CD4-positive, alpha-beta T cell treated with Interleukin-4 for 4 hours (primary cell): ENCODE data around the gene CNTD1.

Experiments
- DNase-seq: peaks from one replicate; pipeline ENCODE4 v3.0.0-alpha.2; 2020

CNTD1 gene

DNA sequence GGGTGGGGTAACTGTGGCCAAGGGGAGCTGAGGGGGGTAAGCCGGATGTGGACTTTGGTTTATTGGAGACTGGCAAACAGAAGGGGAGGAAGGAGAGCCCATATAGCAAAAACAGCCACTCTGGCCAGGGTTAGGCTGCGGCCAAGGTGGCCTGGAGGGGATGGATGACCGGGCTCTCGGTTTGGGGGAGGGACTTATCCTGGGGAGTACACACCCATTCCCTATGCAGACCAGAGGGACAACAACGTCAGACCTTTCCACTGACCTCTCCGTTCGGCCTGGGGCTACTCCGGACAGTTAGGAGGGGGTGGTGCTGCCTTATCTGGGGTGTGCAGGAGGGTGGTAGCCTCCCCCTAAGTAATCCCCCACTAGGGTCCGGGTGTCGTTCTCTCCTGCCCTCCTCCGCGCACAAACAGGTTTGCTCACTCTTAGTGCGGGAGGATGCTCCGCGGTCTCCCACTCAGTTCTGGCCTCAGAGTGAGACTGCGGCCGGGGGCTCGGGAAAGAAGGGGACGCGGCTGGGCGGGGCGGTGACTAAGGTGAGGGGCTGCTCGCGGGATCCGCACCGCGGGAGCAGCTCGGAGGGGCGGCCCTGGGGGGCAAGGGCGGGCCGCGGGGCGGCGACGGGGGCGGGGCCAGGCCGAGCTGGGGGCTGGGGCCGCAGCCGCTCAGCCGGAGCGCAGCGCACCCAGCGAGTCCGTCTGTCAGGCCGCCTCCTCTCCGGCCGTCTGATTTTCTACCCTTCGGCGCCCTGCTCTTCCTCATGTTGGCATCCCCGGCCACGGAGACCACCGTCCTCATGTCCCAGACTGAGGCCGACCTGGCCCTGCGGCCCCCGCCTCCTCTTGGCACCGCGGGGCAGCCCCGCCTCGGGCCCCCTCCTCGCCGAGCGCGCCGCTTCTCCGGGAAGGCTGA lies 18.5 kb upstream of the CNTD1 start, which contains the start of gene WNK4:
Gene WNK4, plus strand, starts transcription at position 675 of the 915 bp plus-strand sequence. Its CDS starts 89 bp downstream, at position 764.
- DNase-seq: no peak

GRCh38 chr17:42780851-42781638 lies 17.6 kb upstream of the CNTD1 start:
- no peak for DNase-seq

DNA sequence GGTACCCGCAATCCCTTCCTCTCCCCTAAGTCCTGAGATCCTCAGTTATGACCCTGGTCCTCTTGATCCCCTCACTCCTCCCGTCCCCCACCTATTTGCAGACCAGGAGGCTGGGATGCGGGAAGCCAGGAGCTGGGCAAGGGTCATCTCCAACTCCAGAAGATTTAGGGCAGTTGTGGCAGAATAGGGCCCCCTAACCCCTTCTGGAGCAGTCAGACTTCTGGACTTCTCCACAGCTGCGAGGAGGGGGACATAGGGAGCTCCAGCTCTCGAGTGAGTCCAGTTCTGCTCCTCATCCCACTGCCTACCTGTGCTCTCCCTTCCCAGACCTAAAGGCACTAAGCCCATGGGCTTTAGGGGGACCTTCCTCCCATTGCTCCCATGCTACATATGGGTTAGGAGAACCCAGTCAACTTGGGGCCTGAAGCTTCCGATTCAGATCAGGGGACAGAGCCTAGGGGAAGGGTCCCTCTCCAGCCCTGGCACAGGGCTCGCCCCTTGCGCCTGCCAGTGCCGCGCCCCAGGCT lies 17.0 kb upstream of the CNTD1 start:
- DNase-seq: no peak

GRCh38 chr17:42782166-42783061 lies 16.2 kb upstream of the CNTD1 start:
- no peak for DNase-seq

DNA sequence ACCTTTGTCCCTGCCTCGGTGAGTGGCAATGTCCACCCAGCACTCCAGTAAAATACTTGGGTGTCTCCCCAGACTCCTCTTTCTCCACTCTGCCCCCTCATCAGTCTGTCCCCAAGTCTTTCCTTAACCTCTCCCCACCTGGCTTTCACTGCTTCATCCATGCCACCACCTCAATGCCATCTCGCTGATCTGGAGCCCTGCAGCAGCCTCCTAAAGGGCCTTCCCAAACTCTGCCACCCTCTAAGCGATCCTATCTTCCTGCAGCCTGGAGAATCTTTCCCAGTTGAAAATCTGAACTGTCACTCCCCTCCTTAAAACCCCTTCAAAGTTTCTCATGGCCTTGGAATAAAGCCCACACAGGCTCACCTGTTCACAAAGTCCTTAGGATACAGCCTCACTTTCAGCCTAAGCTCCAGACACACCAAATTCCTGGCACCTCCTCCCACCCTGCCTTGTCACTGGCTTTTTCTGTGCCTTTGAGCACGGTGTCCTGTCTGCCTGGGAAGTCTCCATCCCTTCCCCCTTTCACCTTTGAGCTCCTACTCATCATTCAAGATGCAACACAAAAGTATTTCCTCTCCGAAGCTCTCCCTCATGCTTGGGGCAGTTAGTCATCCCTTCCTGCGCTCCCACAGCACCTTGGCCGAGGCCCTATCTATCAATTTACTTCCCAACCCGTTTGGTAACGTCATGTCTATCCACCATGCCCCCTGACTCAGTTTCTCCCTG lies 15.4 kb upstream of the CNTD1 start:
- no peak for DNase-seq

DNA sequence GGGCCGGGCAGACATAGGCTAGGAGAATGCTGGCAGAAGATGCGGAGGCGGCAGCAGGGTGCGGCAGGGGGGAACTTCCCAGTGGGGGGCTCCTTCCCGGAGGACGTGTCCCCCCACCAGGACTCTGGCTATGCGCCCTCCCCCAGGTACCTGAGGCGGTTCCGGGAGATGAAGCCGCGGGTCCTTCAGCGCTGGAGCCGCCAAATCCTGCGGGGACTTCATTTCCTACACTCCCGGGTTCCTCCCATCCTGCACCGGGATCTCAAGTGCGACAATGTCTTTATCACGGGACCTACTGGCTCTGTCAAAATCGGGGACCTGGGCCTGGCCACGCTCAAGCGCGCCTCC lies 14.9 kb upstream of the CNTD1 start:
- DNase-seq: no peak

DNA sequence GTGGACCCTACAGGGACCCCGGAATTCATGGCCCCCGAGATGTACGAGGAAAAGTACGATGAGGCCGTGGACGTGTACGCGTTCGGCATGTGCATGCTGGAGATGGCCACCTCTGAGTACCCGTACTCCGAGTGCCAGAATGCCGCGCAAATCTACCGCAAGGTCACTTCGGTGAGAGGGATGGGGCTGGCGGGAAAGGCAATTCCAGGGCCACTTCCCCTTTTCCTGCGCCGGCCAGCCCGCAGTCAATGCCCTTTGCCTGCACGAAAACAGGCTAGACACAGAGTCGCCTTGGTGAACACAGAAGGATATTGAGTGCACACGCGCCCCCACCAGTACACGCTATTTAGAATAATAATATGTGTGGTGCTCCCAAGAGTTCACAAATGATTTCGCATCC lies 14.3 kb upstream of the CNTD1 start:
- DNase-seq: no peak

DNA sequence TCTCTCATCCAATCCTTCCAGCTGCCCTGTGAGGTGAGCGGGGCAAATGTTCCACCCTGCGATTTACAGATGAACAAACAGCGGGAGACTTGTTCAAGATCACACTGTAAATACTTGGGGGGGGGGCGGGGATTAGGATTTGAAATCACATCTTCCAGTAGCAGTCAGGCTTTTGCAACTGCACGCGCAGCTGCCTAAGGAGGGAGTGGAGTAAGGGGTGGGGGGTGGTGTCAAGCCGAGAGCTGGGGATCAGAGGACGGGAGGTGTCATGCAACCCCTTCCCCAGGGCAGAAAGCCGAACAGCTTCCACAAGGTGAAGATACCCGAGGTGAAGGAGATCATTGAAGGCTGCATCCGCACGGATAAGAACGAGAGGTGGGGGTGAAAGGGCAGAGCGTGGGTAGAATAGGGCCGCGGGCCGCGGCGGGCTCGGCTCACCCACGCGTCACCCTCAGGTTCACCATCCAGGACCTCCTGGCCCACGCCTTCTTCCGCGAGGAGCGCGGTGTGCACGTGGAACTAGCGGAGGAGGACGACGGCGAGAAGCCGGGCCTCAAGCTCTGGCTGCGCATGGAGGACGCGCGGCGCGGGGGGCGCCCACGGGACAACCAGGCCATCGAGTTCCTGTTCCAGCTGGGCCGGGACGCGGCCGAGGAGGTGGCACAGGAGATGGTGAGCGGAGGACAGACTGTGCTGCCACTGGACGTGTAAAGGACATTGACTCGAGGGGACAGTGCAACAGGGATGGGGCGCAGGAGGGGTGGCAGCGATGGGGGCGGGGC lies 13.7 kb upstream of the CNTD1 start:
- DNase-seq: no peak

DNA sequence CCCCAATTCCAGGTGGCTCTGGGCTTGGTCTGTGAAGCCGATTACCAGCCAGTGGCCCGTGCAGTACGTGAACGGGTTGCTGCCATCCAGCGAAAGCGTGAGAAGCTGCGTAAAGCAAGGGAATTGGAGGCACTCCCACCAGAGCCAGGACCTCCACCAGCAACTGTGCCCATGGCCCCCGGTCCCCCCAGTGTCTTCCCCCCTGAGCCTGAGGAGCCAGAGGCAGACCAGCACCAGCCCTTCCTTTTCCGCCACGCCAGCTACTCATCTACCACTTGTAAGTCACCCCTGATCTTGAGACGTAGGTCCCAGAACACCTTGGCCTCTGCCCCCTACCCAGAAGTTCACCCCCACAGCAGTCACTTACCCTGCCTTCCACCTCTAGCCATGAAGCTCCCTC lies 11.4 kb upstream of the CNTD1 start:
- DNase-seq: no peak

- DNase-seq: no peak
These were observed 6.7 kb upstream of the CNTD1 start for GRCh38 chr17:42791948-42792347.

DNA sequence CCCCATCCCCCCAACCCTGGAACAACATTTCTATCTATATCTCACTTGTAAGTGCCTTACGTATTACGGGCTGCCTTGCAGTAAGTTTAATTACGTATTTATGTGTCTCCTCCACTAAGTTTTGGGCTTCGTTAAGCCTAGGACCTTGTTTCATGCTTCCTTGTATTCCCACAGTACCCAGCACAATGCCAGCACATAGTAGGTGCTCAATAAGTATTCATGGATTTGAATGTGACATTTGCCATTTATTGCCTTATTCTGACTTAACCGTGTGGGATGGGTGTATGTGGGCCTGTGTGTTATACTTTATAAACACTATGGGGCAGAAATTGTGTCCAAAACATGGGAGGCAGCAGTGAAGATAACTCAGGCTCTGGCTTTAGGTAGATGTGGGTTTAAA lies 6.1 kb upstream of the CNTD1 start:
- DNase-seq: no peak

DNA sequence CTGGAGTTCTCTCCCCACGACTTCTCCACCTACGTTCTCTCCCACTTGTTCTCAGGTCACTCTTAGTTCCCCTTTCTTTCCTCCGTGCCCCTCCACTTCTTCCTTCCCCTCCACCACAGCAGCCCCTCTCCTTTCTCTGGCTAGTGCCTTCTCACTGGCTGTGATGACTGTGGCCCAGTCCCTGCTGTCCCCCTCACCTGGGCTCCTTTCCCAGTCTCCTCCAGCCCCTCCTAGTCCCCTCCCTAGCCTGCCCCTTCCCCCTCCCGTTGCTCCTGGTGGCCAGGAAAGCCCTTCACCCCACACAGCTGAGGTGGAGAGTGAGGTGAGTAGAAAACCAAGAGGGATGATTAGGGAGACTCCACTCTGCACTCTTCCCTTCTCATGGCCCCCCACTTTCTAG lies 3.6 kb upstream of the CNTD1 start:
- DNase-seq: no peak

GRCh38 chr17:42795465-42795864 lies 3.2 kb upstream of the CNTD1 start:
- DNase-seq: no peak

GRCh38 chr17:42796066-42796758 lies 2.4 kb upstream of the CNTD1 start:
- no peak for DNase-seq

GRCh38 chr17:42797067-42798007 lies 1.3 kb upstream of the CNTD1 start:
- DNase-seq: no peak

DNA sequence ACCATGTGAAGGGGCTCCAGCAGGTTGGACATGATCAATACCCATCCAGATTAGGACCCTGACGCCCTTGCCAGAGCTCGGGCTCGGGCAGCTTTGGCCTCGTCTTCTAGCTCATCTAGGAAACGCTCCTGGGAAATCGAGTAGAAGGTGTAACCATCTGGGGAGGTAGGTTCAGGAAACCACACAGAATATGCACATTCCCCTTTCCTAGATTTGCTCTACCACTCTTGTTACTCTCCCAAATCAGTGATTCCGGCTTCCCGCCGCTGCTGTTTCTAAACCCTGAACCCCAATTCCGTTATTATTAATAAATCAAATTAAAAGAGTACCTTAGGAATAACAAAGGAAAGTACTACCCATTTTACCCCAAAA lies 664 bp upstream of the CNTD1 start:
- DNase-seq: no peak

DNA sequence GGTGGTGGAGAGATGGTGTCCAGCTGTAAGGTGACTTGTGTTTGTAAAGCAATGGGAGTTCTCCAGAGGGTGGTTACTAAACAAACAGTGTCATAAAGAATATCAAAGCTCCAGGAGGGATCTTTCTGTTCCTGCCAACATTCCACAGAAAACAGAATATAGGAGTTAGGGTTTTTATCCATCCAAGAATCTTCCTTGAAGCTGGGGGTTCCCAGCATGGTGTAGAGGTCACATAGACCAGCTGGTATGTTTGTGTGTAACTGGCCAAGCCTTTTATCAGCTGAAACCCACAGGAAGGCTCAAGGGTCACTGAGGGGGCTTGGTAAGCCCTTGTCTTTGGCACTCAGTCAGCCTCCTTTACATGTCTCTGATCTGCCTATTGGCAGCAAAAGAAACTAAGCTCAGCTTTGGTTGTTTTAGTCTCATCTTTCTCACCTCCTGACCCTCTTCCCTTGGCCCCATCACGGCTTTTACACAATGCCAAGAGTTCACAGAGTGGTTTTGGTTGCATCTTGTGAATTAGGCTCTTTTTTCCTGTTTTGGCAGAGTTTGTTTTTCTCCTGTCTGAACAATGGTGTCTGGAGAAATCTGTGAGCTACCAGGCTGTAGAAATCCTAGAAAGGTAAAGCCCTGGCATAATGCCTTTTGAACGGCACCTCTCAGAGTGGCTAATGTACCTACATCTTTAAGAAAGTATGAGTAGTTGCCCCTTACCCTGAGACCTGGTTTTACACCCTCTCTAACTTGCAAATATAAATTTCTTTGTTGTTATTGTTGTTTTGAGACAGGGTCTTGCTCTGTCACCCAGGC lies 4.6 kb downstream of the CNTD1 start:
- no peak for DNase-seq

GRCh38 chr17:42804918-42805367 lies 6.3 kb downstream of the CNTD1 start:
- DNase-seq: no peak

GRCh38 chr17:42806249-42806648 lies 7.6 kb downstream of the CNTD1 start:
- DNase-seq: no peak
